MCF 10A (cell line): ENCODE results near the gene WFDC5. TPM values are rescaled to one million over a fixed set of nuclear protein-coding genes. Genes with fewer than 3 reads are reported as not detected.

Source experiments
- BruUV-seq: library from RNA; stranded (reverse); fragments of 400-500 nt; replicated peaks from 2 replicates; lab custom pipeline; 2021; lab: Mats Ljungman, UMichigan
- CTCF ChIA-PET: fragments of 300-600 bp; sonication (Branson Sonifier 250); formaldehyde crosslinking; extraction: SDS; loops from one replicate; lab custom pipeline; 2021; ENCODE audit warnings: antibody characterized with exemption, inconsistent platforms; lab: Yijun Ruan, JAX
- POLR2A ChIA-PET: fragments of 300-600, 350-650 bp; sonication (Branson Sonifier 250); formaldehyde crosslinking; extraction: SDS; loops from one replicate; lab custom pipeline; 2020; ENCODE audit warnings: antibody characterized with exemption, inconsistent platforms; lab: Yijun Ruan, JAX
- DNase-seq: peaks from one replicate; pipeline ENCODE4 v3.0.0-alpha.2; 2018; ENCODE audit not compliant: unreplicated experiment
- H3K27ac Mint-ChIP-seq: one replicate; pipeline ENCODE4 v1.8.0; 2022; ENCODE audit warnings: mild to moderate bottlenecking, low read depth, mixed read lengths; ENCODE audit not compliant: unreplicated experiment
- H3K27me3 Mint-ChIP-seq: one replicate; pipeline ENCODE4 v1.8.0; 2022; ENCODE audit warnings: mixed read lengths; ENCODE audit not compliant: insufficient read depth, unreplicated experiment
- H3K36me3 Mint-ChIP-seq: one replicate; pipeline ENCODE4 v1.8.0; 2022; ENCODE audit warnings: mild to moderate bottlenecking, moderate library complexity, mixed read lengths; ENCODE audit not compliant: insufficient read depth, unreplicated experiment
- H3K4me1 Mint-ChIP-seq: one replicate; pipeline ENCODE4 v1.8.0; 2022; ENCODE audit warnings: mixed read lengths; ENCODE audit not compliant: insufficient read depth, unreplicated experiment
- H3K4me3 Mint-ChIP-seq: one replicate; pipeline ENCODE4 v1.8.0; 2022; ENCODE audit warnings: mild to moderate bottlenecking, moderate library complexity, mixed read lengths; ENCODE audit not compliant: unreplicated experiment
- H3K9me3 Mint-ChIP-seq: one replicate; pipeline ENCODE4 v1.8.0; 2022; ENCODE audit warnings: mixed read lengths; ENCODE audit not compliant: unreplicated experiment
- CTCF ChIP-seq: fragments of 200-600 bp; IDR thresholded peaks from one replicate; pipeline ENCODE4 v1.8.0; 2022; ENCODE audit warnings: antibody characterized with exemption, mild to moderate bottlenecking; ENCODE audit not compliant: unreplicated experiment
- intact Hi-C: fragments of 100-400 bp; cut with micrococcal nuclease; formaldehyde crosslinking; loops from 2 replicates; pipeline ENCODE4 v1.14.1; 2022
- total RNA-seq: library from RNA; stranded (reverse); gene quantifications from 2 replicates; pipeline ENCODE4 v1.2.3, GENCODE V29; 2022

WFDC5 gene
- total RNA-seq, 1 experiment from 2014 or later, result not detected

DNA sequence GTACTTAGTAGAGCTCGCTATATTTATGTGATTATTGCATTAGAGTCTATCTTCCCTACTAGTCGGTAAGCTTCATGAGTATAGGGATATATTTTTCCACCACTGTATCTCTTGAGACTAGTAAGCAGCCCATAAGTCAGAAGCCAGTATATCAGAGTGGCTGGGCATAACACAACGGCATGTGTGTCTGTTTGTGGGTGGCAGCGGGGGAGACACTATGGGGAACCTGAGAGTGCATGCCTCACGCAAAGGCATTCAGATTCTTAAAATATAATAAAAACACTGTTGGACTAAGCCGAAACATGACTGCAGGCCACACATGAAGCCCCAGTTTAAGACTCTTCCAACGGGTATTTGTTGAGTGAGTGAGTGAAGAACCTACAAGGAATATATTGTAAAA is 22.1 kb downstream of the WFDC5 start:
- Mint-ChIP-seq H3K4me1 (peaks cover 4% of the 10 kb centered on the region), H3K4me3 (no peak overlapping the region), H3K36me3 (peaks cover 5% of the 10 kb centered on the region), H3K27me3 (no peaks in the 10 kb centered on the region), H3K27ac (no peak overlapping the region), H3K9me3 (no peaks in the 10 kb centered on the region)
- ChIA-PET CTCF (interaction anchor here (0.6 to 12.0 kb wide), 10 partner anchors 10 to 407 kb away, joined by 3 to 247 read pairs (median 23); partner anchors contain the start of gene WFDC5), POLR2A (interaction anchor here (0.6 to 1.8 kb wide), 5 partner anchors 40 to 82 kb away, joined by 3 to 12 read pairs (median 4); no protein-coding TSS in a partner anchor)
- intact Hi-C loops, result no loop called here
- no TSS peak for BruUV-seq
- TF ChIP-seq CTCF, result no peak
- DNase-seq, result no peak

DNA sequence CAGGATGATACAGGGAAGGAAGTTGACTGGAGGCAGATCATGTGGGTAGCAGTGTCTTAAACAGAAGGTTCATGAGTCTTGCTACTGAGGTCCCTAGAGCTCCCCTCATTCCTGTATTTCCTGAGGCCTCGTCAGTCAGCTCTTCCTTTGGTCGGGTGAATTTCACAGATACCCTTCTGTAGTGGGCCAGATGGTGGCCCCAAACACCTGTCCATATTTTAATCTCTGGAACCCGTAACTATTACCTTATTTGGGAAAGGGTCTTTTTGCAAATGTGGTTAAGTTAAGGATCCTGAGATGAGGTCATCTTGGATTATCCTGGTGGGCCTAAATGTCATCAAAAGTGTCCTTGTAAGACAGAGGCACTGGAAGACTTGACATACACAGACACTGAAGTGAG is 23.6 kb downstream of the WFDC5 start:
- ChIA-PET CTCF (interaction anchor here (0.5 to 12.0 kb wide), 6 partner anchors 18 to 228 kb away, joined by 4 to 247 read pairs (median 172); partner anchors contain the start of gene WFDC5), POLR2A (no interaction called here)
- H3K27ac Mint-ChIP-seq, result no peak overlapping the region
- H3K36me3 Mint-ChIP-seq, result no peaks in the 10 kb centered on the region
- peaks cover 14% of the 10 kb centered on the region for H3K4me1 Mint-ChIP-seq
- no peak overlapping the region for H3K4me3 Mint-ChIP-seq
- intact Hi-C loops, result no loop called here
- TF ChIP-seq CTCF, result no peak
- no peak for DNase-seq
- H3K27me3 Mint-ChIP-seq, result no peaks in the 10 kb centered on the region
- BruUV-seq, result no TSS peak
- H3K9me3 Mint-ChIP-seq, result no peaks in the 10 kb centered on the region

- Mint-ChIP-seq H3K4me3 (no peak overlapping the region), H3K36me3 (no peaks in the 10 kb centered on the region), H3K4me1 (peaks cover 14% of the 10 kb centered on the region), H3K27me3 (no peaks in the 10 kb centered on the region), H3K27ac (no peak overlapping the region), H3K9me3 (no peaks in the 10 kb centered on the region)
- ChIA-PET CTCF (interaction anchor here (0.6 to 10.6 kb wide), 6 partner anchors 11 to 832 kb away, joined by 3 to 247 read pairs (median 4); no protein-coding TSS in a partner anchor), POLR2A (interaction anchor here (0.5 kb wide), 1 partner anchor 26 kb away, joined by 4 read pairs; no protein-coding TSS in a partner anchor)
- BruUV-seq, result no TSS peak
- intact Hi-C loops, result no loop called here
- DNase-seq, result no peak
- TF ChIP-seq CTCF, result no peak
These were observed 24.5 kb downstream of the WFDC5 start for GRCh38 chr20:45090481-45090880.

- no peaks in the 10 kb centered on the region for H3K9me3 Mint-ChIP-seq
- H3K27me3 Mint-ChIP-seq, result no peaks in the 10 kb centered on the region
- peaks cover 14% of the 10 kb centered on the region for H3K4me1 Mint-ChIP-seq
- POLR2A ChIA-PET, result interaction anchor here (1.3 to 1.8 kb wide), 3 partner anchors 9 to 68 kb away, joined by 3 to 8 read pairs (median 4); no protein-coding TSS in a partner anchor
- TF ChIP-seq CTCF, result no peak
- H3K36me3 Mint-ChIP-seq, result no peaks in the 10 kb centered on the region
- H3K4me3 Mint-ChIP-seq, result no peak overlapping the region
- H3K27ac Mint-ChIP-seq, result no peak overlapping the region
- CTCF ChIA-PET, result interaction anchor here (0.7 to 10.6 kb wide), 5 partner anchors 36 to 200 kb away, joined by 3 to 247 read pairs (median 6); no protein-coding TSS in a partner anchor
- intact Hi-C loops, result no loop called here
- BruUV-seq, result no TSS peak
- DNase-seq, result peak; percentile 83
These were observed 26.7 kb downstream of the WFDC5 start for GRCh38 chr20:45088247-45088646.
